GM12878 (cell line): Measurements from ENCODE around the gene FBXO3. TPM values are rescaled to one million over a fixed set of nuclear protein-coding genes. Genes with fewer than 3 reads are reported as not detected.

ENCODE experiments used
- ATAC-seq: fragments of 200-7000 bp; cut with Tn5 transposase; 3 replicates; pipeline ENCODE4 v1.9.1; 2020; ENCODE audit warnings: mild to moderate bottlenecking, moderate library complexity
- BruUV-seq: library from RNA; stranded (reverse); fragments of 400-500 nt; replicated peaks from 2 replicates; lab custom pipeline; 2021; lab: Mats Ljungman, UMichigan
- CTCF ChIA-PET: fragments of 300-600 bp; sonication (Branson Sonifier 250); formaldehyde crosslinking; extraction: SDS; loops from one replicate; lab custom pipeline; 2021; ENCODE audit warnings: inconsistent platforms; lab: Yijun Ruan, JAX
- POLR2A ChIA-PET: fragments of 350-600 bp; formaldehyde crosslinking; extraction: SDS; loops from one replicate; lab custom pipeline; 2021; ENCODE audit warnings: inconsistent platforms; lab: Charles Lee
- RAD21 ChIA-PET: fragments of 300-600 bp; sonication (Branson Sonifier 250); formaldehyde crosslinking; loops from one replicate; lab custom pipeline; 2023; ENCODE audit warnings: antibody characterized with exemption; ENCODE audit not compliant: unreplicated experiment; lab: Charles Lee
- SMC1A ChIA-PET: fragments of 300-600 bp; sonication (Branson Sonifier 250); formaldehyde crosslinking; loops from one replicate; lab custom pipeline; 2023; ENCODE audit not compliant: unreplicated experiment, uncharacterized antibody; lab: Charles Lee
- DNase-seq: peaks from one replicate; pipeline ENCODE4 v3.0.0-alpha.2; 2011; ENCODE audit warnings: low read depth, low spot score
- FAIRE-seq: peaks from 3 replicates; lab custom pipeline; 2011; peaks lifted over from hg19 to GRCh38; lab: Jason Lieb, UNC
- H2AFZ ChIP-seq: 2 replicates; pipeline ENCODE4 v1.6.0; 2011; ENCODE audit warnings: low read depth, low read length, control low read depth; ENCODE audit not compliant: control insufficient read depth
- H3K27ac ChIP-seq: 2 replicates; pipeline ENCODE4 v1.5.1; 2011; ENCODE audit warnings: control low read depth; ENCODE audit not compliant: control insufficient read depth, insufficient read depth
- H3K27me3 ChIP-seq, 2 experiments: replicated peaks in 1 of 2; 2 replicates each; pipeline versions ENCODE4 v1.6.0 to v1.6.1; 2011; ENCODE audit warnings: low read length in 1 of 2; ENCODE audit not compliant: control insufficient read depth in 2 of 2, insufficient read depth in 2 of 2
- H3K36me3 ChIP-seq, 2 experiments: 2 replicates each; pipeline ENCODE4 v1.5.1; 2011; ENCODE audit warnings: low read length in 1 of 2; ENCODE audit not compliant: control insufficient read depth in 2 of 2, insufficient read depth in 2 of 2
- H3K4me1 ChIP-seq: 2 replicates; pipeline ENCODE4 v1.6.1; 2011; ENCODE audit warnings: mild to moderate bottlenecking, low read length, moderate library complexity, mixed read lengths; ENCODE audit not compliant: control insufficient read depth, insufficient read depth
- H3K4me2 ChIP-seq: 2 replicates; pipeline ENCODE4 v1.6.0; 2011; ENCODE audit warnings: control low read depth; ENCODE audit not compliant: control insufficient read depth, insufficient read depth
- H3K4me3 ChIP-seq: fragments of 200-600 bp; sonication (generic); 2 replicates; pipeline ENCODE4 v1.5.1; 2016
- H3K79me2 ChIP-seq: 2 replicates; pipeline ENCODE4 v1.6.0; 2011; ENCODE audit warnings: low read length; ENCODE audit not compliant: control insufficient read depth, insufficient read depth
- H3K9ac ChIP-seq: 2 replicates; pipeline ENCODE4 v1.8.0; 2011; ENCODE audit warnings: low read length, control low read depth, mixed read lengths; ENCODE audit not compliant: control insufficient read depth, insufficient read depth
- H3K9me3 ChIP-seq: replicated peaks from 3 replicates; pipeline ENCODE4 v1.5.1; 2011; ENCODE audit warnings: mild to moderate bottlenecking, low read length; ENCODE audit not compliant: control insufficient read depth, insufficient read depth
- H4K20me1 ChIP-seq: 2 replicates; pipeline ENCODE4 v1.6.0; 2011; ENCODE audit not compliant: control insufficient read depth, insufficient read depth
- ATF2 ChIP-seq: IDR thresholded peaks from 2 replicates; pipeline ENCODE4 v1.6.1; 2012; ENCODE audit warnings: low read length, inconsistent platforms
- BMI1 ChIP-seq: fragments of 450-650 bp; IDR thresholded peaks from 2 replicates; pipeline ENCODE4 v1.6.1; 2016; ENCODE audit warnings: mild to moderate bottlenecking, moderate library complexity, borderline replicate concordance
- CUX1 ChIP-seq: IDR thresholded peaks from 2 replicates; pipeline ENCODE4 v1.6.1; 2012; ENCODE audit warnings: improper control_type of control experiment, low read depth, low read length; ENCODE audit not compliant: insufficient replicate concordance
- RAD21 ChIP-seq: IDR thresholded peaks from 2 replicates; pipeline ENCODE4 v1.6.1; 2011; ENCODE audit warnings: mild to moderate bottlenecking, low read depth, low read length, moderate library complexity; ENCODE audit not compliant: insufficient read depth
- RB1 ChIP-seq: fragments of 450-650 bp; formaldehyde crosslinking; IDR thresholded peaks from 2 replicates; pipeline ENCODE4 v1.6.1; 2017; ENCODE audit warnings: mild to moderate bottlenecking, borderline replicate concordance
- RELA ChIP-seq: fragments of 450-650 bp; IDR thresholded peaks from 2 replicates; pipeline ENCODE4 v1.8.0; 2014; ENCODE audit warnings: borderline replicate concordance; ENCODE audit not compliant: partially characterized antibody
- SUZ12 ChIP-seq: fragments of 200-600 bp; sonication (generic); IDR thresholded peaks from one replicate; pipeline ENCODE4 v1.6.1; 2018; ENCODE audit warnings: antibody characterized with exemption, mild to moderate bottlenecking; ENCODE audit not compliant: unreplicated experiment
- WGBS: methylation state at CpG from one replicate; pipeline ENCODE4 v1.1.6; 2016; ENCODE audit warnings: low lambda C conversion rate; ENCODE audit not compliant: insufficient replicate concordance, insufficient coverage; ENCODE audit errors: missing lambda C conversion rate; 5-methylcytosine and 5-hydroxymethylcytosine counted together
- in situ Hi-C: fragments of 300-500 bp; cut with MboI; formaldehyde crosslinking; loops from 9 replicates; pipeline ENCODE4 v1.14.3; 2018; ENCODE audit warnings: mixed read lengths
- intact Hi-C: fragments of 100-400 bp; cut with micrococcal nuclease; formaldehyde crosslinking; loops from one replicate; pipeline ENCODE4 v1.14.2; 2022; ENCODE audit not compliant: unreplicated experiment
- polyA plus RNA-seq, 11 experiments: library from polyadenylated mRNA; depleted of rRNA in 4 of 11; unstranded in 6 of 11; stranded (reverse) in 5 of 11; fragments of >200 nt; fragmentation: Nextera tagmentation in 4 of 11; fragmentation: Illumina TruSeq in 1 of 11; extraction: Ambion mirVana in 4 of 11; extraction: Trizol in 1 of 11; gene quantifications; 1 replicate in 1 of 11; 2 replicates in 10 of 11; pipeline versions ENCODE4 v1.2.1 to v1.2.3, GENCODE V29; 2011 to 2016; ENCODE audit warnings: inconsistent platforms in 2 of 11, missing spikeins in 2 of 11, low read depth in 1 of 11
- total RNA-seq, 4 experiments: library from RNA; depleted of rRNA in 3 of 4; stranded (reverse); fragments of >200 nt in 3 of 4; fragmentation: Illumina TruSeq in 1 of 4; extraction: Trizol in 1 of 4; gene quantifications; 2 replicates each; pipeline versions ENCODE4 v1.2.1 to v1.2.3, GENCODE V29; 2013 to 2021

FBXO3 gene
- total and polyA plus RNA-seq, 10 of the 15 experiments (the other 5 are each of a cell fraction or from before 2014, with no cell fraction given): 8.9 to 33.4 (median 13.8) TPM

- TF ChIP-seq CUX1 (no peak), BMI1 (no peak)
Measured at GRCh38 chr11:33696411-33696810, 77.9 kb downstream of the FBXO3 start (continued).

- WGBS: 93% methylated on average over 4 of the region's 4 CpGs
- Histone ChIP-seq H3K4me2 (no peak overlapping the region; the same call in 1 of the 2 replicates), H3K9ac (no peak overlapping the region), H3K4me3 (no peak overlapping the region), H3K9me3 (no peaks in the 10 kb centered on the region), H4K20me1 (no peaks in the 10 kb centered on the region), H3K27ac (no peak overlapping the region), H3K27me3 (no peaks in the 10 kb centered on the region), H2AFZ (no peak overlapping the region), H3K4me1 (peaks cover 9% of the 10 kb centered on the region), H3K79me2 (no peaks in the 10 kb centered on the region), H3K36me3 (no peaks in the 10 kb centered on the region)
- FAIRE-seq (no peak), ATAC-seq (peak; percentile 14), DNase-seq (no peak)
- TF ChIP-seq SUZ12: no peak
- no peak for TF ChIP-seq RAD21
- no peak for TF ChIP-seq RB1
- no peak for TF ChIP-seq ATF2
- TF ChIP-seq RELA: no peak
- POLR2A ChIA-PET: interaction anchor here (0.5 to 0.8 kb wide), 3 partner anchors 59 to 335 kb away, joined by 3 to 4 read pairs (median 4); no protein-coding TSS in a partner anchor
- RAD21 ChIA-PET: interaction anchor here (1.6 kb wide), 1 partner anchor 47 kb away, joined by 5 read pairs; no protein-coding TSS in a partner anchor
- SMC1A ChIA-PET: interaction anchor here (0.8 to 6.2 kb wide), 3 partner anchors 7 to 47 kb away, joined by 3 to 30 read pairs (median 4); no protein-coding TSS in a partner anchor
- BruUV-seq: no TSS peak
- intact Hi-C loops: no loop called here
- in situ Hi-C loops: no loop called here
- CTCF ChIA-PET: interaction anchor here (1.5 to 3.2 kb wide), 4 partner anchors 21 to 333 kb away, joined by 4 to 15 read pairs (median 6); no protein-coding TSS in a partner anchor
Measured at GRCh38 chr11:33695051-33695566, 79.2 kb downstream of the FBXO3 start.
